Duodenal mucosa (tissue), 2 donors: ENCODE measurements around the gene ELL2.

ENCODE experiments used
- H3K27ac ChIP-seq: one replicate; pipeline ENCODE4 v1.7.0; 2013; ENCODE audit warnings: low read depth, low read length
- H3K27me3 ChIP-seq, 2 donors: one replicate each; pipeline ENCODE4 v1.7.0; 2013; ENCODE audit warnings: low read length in 2 of 2, control low read depth in 1 of 2; ENCODE audit not compliant: insufficient read depth in 2 of 2, control insufficient read depth in 1 of 2
- H3K36me3 ChIP-seq, 2 donors: one replicate each; pipeline ENCODE4 v1.7.0; 2013; ENCODE audit warnings: low read length in 2 of 2, control low read depth in 1 of 2; ENCODE audit not compliant: insufficient read depth in 2 of 2, control insufficient read depth in 1 of 2
- H3K4me1 ChIP-seq, 2 donors: one replicate each; pipeline ENCODE4 v1.7.0; 2013; ENCODE audit warnings: low read length in 2 of 2, control low read depth in 1 of 2; ENCODE audit not compliant: insufficient read depth in 2 of 2, control insufficient read depth in 1 of 2
- H3K4me3 ChIP-seq, 2 donors: one replicate each; pipeline ENCODE4 v1.7.0; 2013; ENCODE audit warnings: low read length in 2 of 2, low read depth in 1 of 2
- H3K9ac ChIP-seq, 2 donors: one replicate each; pipeline ENCODE4 v1.7.0; 2013; ENCODE audit warnings: low read length in 2 of 2, low read depth in 1 of 2
- H3K9me3 ChIP-seq, 2 donors: one replicate each; pipeline ENCODE4 v1.7.0; 2013; ENCODE audit warnings: low read length in 2 of 2, control low read depth in 1 of 2; ENCODE audit not compliant: control insufficient read depth in 1 of 2

The ELL2 gene

GRCh38 chr5:95996904-95997723, 35.5 kb upstream of the ELL2 start:
- Histone ChIP-seq H3K27ac (no peak overlapping the region), H3K4me3 (no peak overlapping the region), H3K36me3 (no peaks in the 10 kb centered on the region), H3K27me3 (no peaks in the 10 kb centered on the region), H3K9me3 (no peaks in the 10 kb centered on the region), H3K9ac (no peak overlapping the region), H3K4me1 (peaks cover 0 to 2% of the 10 kb centered on the region in 2 donors)

- Histone ChIP-seq H3K36me3 (no peaks in the 10 kb centered on the region), H3K27me3 (no peaks in the 10 kb centered on the region), H3K4me3 (no peak overlapping the region), H3K9me3 (no peaks in the 10 kb centered on the region), H3K9ac (no peak overlapping the region), H3K4me1 (no peaks in the 10 kb centered on the region), H3K27ac (no peak overlapping the region)
Measured at GRCh38 chr5:95995962-95996489, 34.4 kb upstream of the ELL2 start.

- Histone ChIP-seq H3K9me3 (no peaks in the 10 kb centered on the region), H3K4me1 (peaks cover 0 to 9% of the 10 kb centered on the region in 2 donors), H3K27me3 (no peaks in the 10 kb centered on the region), H3K27ac (no peak overlapping the region), H3K9ac (no peak overlapping the region), H3K36me3 (no peaks in the 10 kb centered on the region), H3K4me3 (no peak overlapping the region)
Measured at GRCh38 chr5:95993776-95994175, 32.1 kb upstream of the ELL2 start.

GRCh38 chr5:95993266-95993665, 31.6 kb upstream of the ELL2 start:
- Histone ChIP-seq H3K9ac (no peak overlapping the region), H3K4me1 (peaks cover 0 to 13% of the 10 kb centered on the region in 2 donors), H3K36me3 (no peaks in the 10 kb centered on the region), H3K27me3 (no peaks in the 10 kb centered on the region), H3K4me3 (no peak overlapping the region), H3K9me3 (no peaks in the 10 kb centered on the region), H3K27ac (no peak overlapping the region)

- H3K27ac ChIP-seq: no peak overlapping the region
- peaks cover 7 to 35% of the 10 kb centered on the region in 2 donors for H3K4me1 ChIP-seq
- H3K9me3 ChIP-seq: no peaks in the 10 kb centered on the region
- no peak overlapping the region for H3K4me3 ChIP-seq
- H3K36me3 ChIP-seq: no peaks in the 10 kb centered on the region
- no peak overlapping the region for H3K9ac ChIP-seq
- H3K27me3 ChIP-seq: no peaks in the 10 kb centered on the region
Measured at GRCh38 chr5:95989283-95990048, 27.8 kb upstream of the ELL2 start.

GRCh38 chr5:95988877-95989276, 27.2 kb upstream of the ELL2 start:
- Histone ChIP-seq H3K4me1 (peaks cover 7 to 35% of the 10 kb centered on the region in 2 donors), H3K9me3 (no peaks in the 10 kb centered on the region), H3K4me3 (no peak overlapping the region), H3K36me3 (no peaks in the 10 kb centered on the region), H3K27me3 (no peaks in the 10 kb centered on the region), H3K27ac (no peak overlapping the region), H3K9ac (no peak overlapping the region)

GRCh38 chr5:95988094-95988493, 26.4 kb upstream of the ELL2 start:
- peaks cover 7 to 35% of the 10 kb centered on the region in 2 donors for H3K4me1 ChIP-seq

GRCh38 chr5:95986937-95987520, 25.4 kb upstream of the ELL2 start:
- H3K4me1 ChIP-seq: peaks cover 7 to 35% of the 10 kb centered on the region in 2 donors
- H3K9me3 ChIP-seq: no peaks in the 10 kb centered on the region
- no peak overlapping the region for H3K27ac ChIP-seq
- no peak overlapping the region for H3K9ac ChIP-seq
- H3K27me3 ChIP-seq: no peaks in the 10 kb centered on the region
- no peaks in the 10 kb centered on the region for H3K36me3 ChIP-seq
- H3K4me3 ChIP-seq: no peak overlapping the region

More at GRCh38 chr5:95988094-95988493, 26.4 kb upstream of the ELL2 start:
- Histone ChIP-seq H3K9ac (no peak overlapping the region), H3K36me3 (no peaks in the 10 kb centered on the region), H3K9me3 (no peaks in the 10 kb centered on the region), H3K4me3 (no peak overlapping the region), H3K27me3 (no peaks in the 10 kb centered on the region), H3K27ac (no peak overlapping the region)

GRCh38 chr5:95986001-95986400, 24.4 kb upstream of the ELL2 start:
- Histone ChIP-seq H3K9ac (no peak overlapping the region), H3K27ac (no peak overlapping the region), H3K27me3 (no peaks in the 10 kb centered on the region), H3K4me1 (peaks cover 7 to 35% of the 10 kb centered on the region in 2 donors), H3K36me3 (no peaks in the 10 kb centered on the region), H3K4me3 (no peak overlapping the region), H3K9me3 (no peaks in the 10 kb centered on the region)

- no peaks in the 10 kb centered on the region for H3K9me3 ChIP-seq
- H3K36me3 ChIP-seq: no peaks in the 10 kb centered on the region
- H3K4me1 ChIP-seq: peaks cover 7 to 35% of the 10 kb centered on the region in 2 donors
- no peak overlapping the region for H3K27ac ChIP-seq
- no peaks in the 10 kb centered on the region for H3K27me3 ChIP-seq
- H3K4me3 ChIP-seq: no peak overlapping the region
- H3K9ac ChIP-seq: no peak overlapping the region
Measured at GRCh38 chr5:95985249-95985648, 23.6 kb upstream of the ELL2 start.
